Measurements from ENCODE around the gene MYO1E.
"Not testable (repeated sequence)": the region's sequence is repeated elsewhere in the genome, so short reads cannot be mapped to it uniquely, and the experiment has no call there.

MYO1E gene

GRCh38 chr15:59185725-59186124, 186.9 kb downstream of the MYO1E start:
- peak; percentile 67 to 78 for DNase-seq

- DNase-seq, result peak; percentile 46 to 61
These were observed 191.6 kb downstream of the MYO1E start for GRCh38 chr15:59180945-59181600.

- peak in 1 of 2 donors; percentile 53 for DNase-seq
These were observed 193.0 kb downstream of the MYO1E start for GRCh38 chr15:59179717-59180116.

GRCh38 chr15:59178151-59178695, 194.4 kb downstream of the MYO1E start:
- no peak for DNase-seq

GRCh38 chr15:59177317-59177660, 195.4 kb downstream of the MYO1E start:
- DNase-seq, result peak; percentile 87 to 97

- DNase-seq, result peak; percentile 79 to 89
These were observed 195.9 kb downstream of the MYO1E start for GRCh38 chr15:59176653-59177316.

- peak; percentile 88 to 96 for DNase-seq
These were observed 197.5 kb downstream of the MYO1E start for GRCh38 chr15:59174835-59175831.

- peak; percentile 54 to 64 for DNase-seq
These were observed 198.4 kb downstream of the MYO1E start for GRCh38 chr15:59174151-59174834.

- DNase-seq, result no peak
These were observed 199.5 kb downstream of the MYO1E start for GRCh38 chr15:59173194-59173593.

GRCh38 chr15:59172289-59172901, 200.3 kb downstream of the MYO1E start:
- no peak for DNase-seq

- no peak for DNase-seq
These were observed 201.6 kb downstream of the MYO1E start for GRCh38 chr15:59171067-59171397.

- DNase-seq, result no peak
These were observed 202.2 kb downstream of the MYO1E start for GRCh38 chr15:59170295-59171066.

- peak; percentile 91 to 96 for DNase-seq
These were observed 203.4 kb downstream of the MYO1E start for GRCh38 chr15:59169251-59169708.

- peak; percentile 62 to 80 for DNase-seq
These were observed 204.1 kb downstream of the MYO1E start for GRCh38 chr15:59168536-59168935.

- no peak for DNase-seq
These were observed 205.9 kb downstream of the MYO1E start for GRCh38 chr15:59166601-59167265.

- peak in 1 of 2 donors; percentile 42 for DNase-seq
These were observed 206.5 kb downstream of the MYO1E start for GRCh38 chr15:59166166-59166565.

- no peak for DNase-seq
These were observed 206.9 kb downstream of the MYO1E start for GRCh38 chr15:59165726-59166125.

- not testable (repeated sequence) for DNase-seq
These were observed 210.6 kb downstream of the MYO1E start for GRCh38 chr15:59162080-59162479.

- no peak for DNase-seq
These were observed 211.6 kb downstream of the MYO1E start for GRCh38 chr15:59160880-59161593.

GRCh38 chr15:59159210-59159609, 213.5 kb downstream of the MYO1E start:
- DNase-seq, result no peak

Measured in inflammatory macrophage treated with lipopolysaccharide for 1 hour (primary cell).